Measurements from ENCODE around the gene ADISSP. TPM values are rescaled to one million over a fixed set of nuclear protein-coding genes. Genes with fewer than 3 reads are reported as not detected.

ADISSP gene
- total and polyA plus RNA-seq, 9 donors = 17.0 to 26.7 (median 25.0) TPM

GRCh38 chr20:3782597-3782996 is 15.0 kb upstream of the ADISSP start:
- no peaks in the 10 kb centered on the region for H3K9me3 ChIP-seq (replicated peaks; ENCODE audit: control insufficient read depth, low read depth, low read length)
- no peak overlapping the region for H3K27ac ChIP-seq (ENCODE audit: low read length)
- no peak for DNase-seq
- H3K27me3 ChIP-seq (ENCODE audit: control insufficient read depth, insufficient read depth, low read length) = peaks cover 22% of the 10 kb centered on the region
- H3K4me1 ChIP-seq (ENCODE audit: control insufficient read depth, insufficient read depth, low read length) = peaks cover 47% of the 10 kb centered on the region
- WGBS (ENCODE audit: insufficient coverage) = 81% methylated on average over 3 of the region's 6 CpGs
- peaks cover 20% of the 10 kb centered on the region for H3K36me3 ChIP-seq (ENCODE audit: control insufficient read depth, insufficient read depth, low read length)
- no peak overlapping the region for H3K4me3 ChIP-seq (ENCODE audit: low read length)

- peak within 1 kb of the TSS; percentile 25 for H3K27ac ChIP-seq (ENCODE audit: low read length)
- 5% methylated on average over 22 of the region's 28 CpGs for WGBS (ENCODE audit: insufficient coverage)
Observed at GRCh38 chr20:3781153-3781910, 13.8 kb upstream of the ADISSP start, which contains the start of gene SPEF1. SPEF1 (minus strand) TSS chr20:3781448; CDS start chr20:3781287, 161 bp downstream.

GRCh38 chr20:3778976-3779375 is 11.4 kb upstream of the ADISSP start:
- DNase-seq = peak; percentile 15
- no peaks in the 10 kb centered on the region for H3K9me3 ChIP-seq (replicated peaks; ENCODE audit: control insufficient read depth, low read depth, low read length)
- H3K27ac ChIP-seq (ENCODE audit: low read length) = no peak overlapping the region
- H3K36me3 ChIP-seq (ENCODE audit: control insufficient read depth, insufficient read depth, low read length) = peaks cover 8% of the 10 kb centered on the region
- H3K4me1 ChIP-seq (ENCODE audit: control insufficient read depth, insufficient read depth, low read length) = peaks cover 33% of the 10 kb centered on the region
- peaks cover 31% of the 10 kb centered on the region for H3K27me3 ChIP-seq (ENCODE audit: control insufficient read depth, insufficient read depth, low read length)
- no peak overlapping the region for H3K4me3 ChIP-seq (ENCODE audit: low read length)
- WGBS (ENCODE audit: insufficient coverage) = 19% methylated on average over 15 of the region's 18 CpGs

More at GRCh38 chr20:3781153-3781910, 13.8 kb upstream of the ADISSP start, which contains the start of gene SPEF1:
- peak; percentile 97 for DNase-seq
- Histone ChIP-seq H3K4me1 (ENCODE audit: control insufficient read depth, insufficient read depth, low read length) (peaks cover 50% of the 10 kb centered on the region), H3K36me3 (ENCODE audit: control insufficient read depth, insufficient read depth, low read length) (peaks cover 20% of the 10 kb centered on the region), H3K9me3 (replicated peaks; ENCODE audit: control insufficient read depth, low read depth, low read length) (no peaks in the 10 kb centered on the region), H3K4me3 (ENCODE audit: low read length) (peak within 1 kb of the TSS; percentile 21), H3K27me3 (ENCODE audit: control insufficient read depth, insufficient read depth, low read length) (peaks cover 31% of the 10 kb centered on the region)

GRCh38 chr20:3777716-3778629 is 10.4 kb upstream of the ADISSP start:
- H3K4me3 ChIP-seq (ENCODE audit: low read length) = peak overlapping the region; percentile 38
- DNase-seq = peak; percentile 50
- H3K27me3 ChIP-seq (ENCODE audit: control insufficient read depth, insufficient read depth, low read length) = peaks cover 31% of the 10 kb centered on the region
- WGBS (ENCODE audit: insufficient coverage) = 2% methylated on average over 65 of the region's 70 CpGs
- peaks cover 23% of the 10 kb centered on the region for H3K4me1 ChIP-seq (ENCODE audit: control insufficient read depth, insufficient read depth, low read length)
- no peaks in the 10 kb centered on the region for H3K9me3 ChIP-seq (replicated peaks; ENCODE audit: control insufficient read depth, low read depth, low read length)
- H3K27ac ChIP-seq (ENCODE audit: low read length) = no peak overlapping the region
- peaks cover 8% of the 10 kb centered on the region for H3K36me3 ChIP-seq (ENCODE audit: control insufficient read depth, insufficient read depth, low read length)

- H3K27me3 ChIP-seq (ENCODE audit: control insufficient read depth, insufficient read depth, low read length) = peaks cover 31% of the 10 kb centered on the region
- no peak for DNase-seq
- peak overlapping the region; percentile 38 for H3K4me3 ChIP-seq (ENCODE audit: low read length)
- peaks cover 23% of the 10 kb centered on the region for H3K4me1 ChIP-seq (ENCODE audit: control insufficient read depth, insufficient read depth, low read length)
- H3K36me3 ChIP-seq (ENCODE audit: control insufficient read depth, insufficient read depth, low read length) = peaks cover 3% of the 10 kb centered on the region
- H3K27ac ChIP-seq (ENCODE audit: low read length) = no peak overlapping the region
- H3K9me3 ChIP-seq (replicated peaks; ENCODE audit: control insufficient read depth, low read depth, low read length) = no peaks in the 10 kb centered on the region
- 10% methylated on average over 9 of the region's 16 CpGs for WGBS (ENCODE audit: insufficient coverage)
Observed at GRCh38 chr20:3777381-3777715, 9.8 kb upstream of the ADISSP start.

GRCh38 chr20:3775457-3776108 is 8.0 kb upstream of the ADISSP start:
- no peaks in the 10 kb centered on the region for H3K9me3 ChIP-seq (replicated peaks; ENCODE audit: control insufficient read depth, low read depth, low read length)
- DNase-seq = no peak
- 88% methylated on average over 1 of the region's 4 CpGs for WGBS (ENCODE audit: insufficient coverage)
- no peaks in the 10 kb centered on the region for H3K36me3 ChIP-seq (ENCODE audit: control insufficient read depth, insufficient read depth, low read length)
- no peak overlapping the region for H3K4me3 ChIP-seq (ENCODE audit: low read length)
- H3K27ac ChIP-seq (ENCODE audit: low read length) = no peak overlapping the region
- peaks cover 14% of the 10 kb centered on the region for H3K4me1 ChIP-seq (ENCODE audit: control insufficient read depth, insufficient read depth, low read length)
- peaks cover 31% of the 10 kb centered on the region for H3K27me3 ChIP-seq (ENCODE audit: control insufficient read depth, insufficient read depth, low read length)

GRCh38 chr20:3771552-3772058 is 4.1 kb upstream of the ADISSP start:
- Histone ChIP-seq H3K4me1 (ENCODE audit: control insufficient read depth, insufficient read depth, low read length) (peaks cover 21% of the 10 kb centered on the region), H3K27ac (ENCODE audit: low read length) (no peak overlapping the region), H3K4me3 (ENCODE audit: low read length) (no peak overlapping the region), H3K27me3 (ENCODE audit: control insufficient read depth, insufficient read depth, low read length) (no peaks in the 10 kb centered on the region), H3K36me3 (ENCODE audit: control insufficient read depth, insufficient read depth, low read length) (no peaks in the 10 kb centered on the region), H3K9me3 (replicated peaks; ENCODE audit: control insufficient read depth, low read depth, low read length) (no peaks in the 10 kb centered on the region)
- no CpG with 5 or more reads among the region's 7 CpGs for WGBS (ENCODE audit: insufficient coverage)
- no peak for DNase-seq

- H3K27ac ChIP-seq (ENCODE audit: low read length) = peak overlapping the region; percentile 89
- peaks cover 44% of the 10 kb centered on the region for H3K4me1 ChIP-seq (ENCODE audit: control insufficient read depth, insufficient read depth, low read length)
- H3K27me3 ChIP-seq (ENCODE audit: control insufficient read depth, insufficient read depth, low read length) = no peaks in the 10 kb centered on the region
- WGBS (ENCODE audit: insufficient coverage) = under 1% methylated on average over 45 of the region's 51 CpGs
- H3K36me3 ChIP-seq (ENCODE audit: control insufficient read depth, insufficient read depth, low read length) = no peaks in the 10 kb centered on the region
- peak overlapping the region; percentile 89 for H3K4me3 ChIP-seq (ENCODE audit: low read length)
- H3K9me3 ChIP-seq (replicated peaks; ENCODE audit: control insufficient read depth, low read depth, low read length) = no peaks in the 10 kb centered on the region
- peak; percentile 87 for DNase-seq
Observed at GRCh38 chr20:3768342-3769130, 983 bp upstream of the ADISSP start.

- peak overlapping the region; percentile 79 for H3K4me3 ChIP-seq (ENCODE audit: low read length)
- no peaks in the 10 kb centered on the region for H3K9me3 ChIP-seq (replicated peaks; ENCODE audit: control insufficient read depth, low read depth, low read length)
- peaks cover 44% of the 10 kb centered on the region for H3K4me1 ChIP-seq (ENCODE audit: control insufficient read depth, insufficient read depth, low read length)
- no peak overlapping the region for H3K27ac ChIP-seq (ENCODE audit: low read length)
- DNase-seq = peak; percentile 30
- 0% methylated on average over 7 of the region's 21 CpGs for WGBS (ENCODE audit: insufficient coverage)
- no peaks in the 10 kb centered on the region for H3K36me3 ChIP-seq (ENCODE audit: control insufficient read depth, insufficient read depth, low read length)
- no peaks in the 10 kb centered on the region for H3K27me3 ChIP-seq (ENCODE audit: control insufficient read depth, insufficient read depth, low read length)
Observed at GRCh38 chr20:3767110-3767426, 485 bp downstream of the ADISSP start.
